GM13976 (cell line): Measurements from ENCODE around the gene TMEM94.

Experiments
- DNase-seq: peaks from one replicate; pipeline ENCODE4 v3.0.0; 2012; ENCODE audit warnings: low spot score
- in situ Hi-C: fragments of 300-500 bp; cut with MboI; formaldehyde crosslinking; loops from one replicate; pipeline ENCODE4 v1.12.0; 2022; ENCODE audit warnings: low sequenced_read_pairs, mixed read lengths, inconsistent platforms; ENCODE audit not compliant: unreplicated experiment
- TF ChIP-seq, protein P1 (sequence below): IDR thresholded peaks from 2 replicates; pipeline ENCODE4 v1.5.1; 2012; ENCODE audit warnings: borderline replicate concordance, mild to moderate bottlenecking; ENCODE audit not compliant: insufficient read depth; ENCODE audit errors: extremely low read depth, missing control alignments, control extremely low read depth

Gene TMEM94

DNA sequence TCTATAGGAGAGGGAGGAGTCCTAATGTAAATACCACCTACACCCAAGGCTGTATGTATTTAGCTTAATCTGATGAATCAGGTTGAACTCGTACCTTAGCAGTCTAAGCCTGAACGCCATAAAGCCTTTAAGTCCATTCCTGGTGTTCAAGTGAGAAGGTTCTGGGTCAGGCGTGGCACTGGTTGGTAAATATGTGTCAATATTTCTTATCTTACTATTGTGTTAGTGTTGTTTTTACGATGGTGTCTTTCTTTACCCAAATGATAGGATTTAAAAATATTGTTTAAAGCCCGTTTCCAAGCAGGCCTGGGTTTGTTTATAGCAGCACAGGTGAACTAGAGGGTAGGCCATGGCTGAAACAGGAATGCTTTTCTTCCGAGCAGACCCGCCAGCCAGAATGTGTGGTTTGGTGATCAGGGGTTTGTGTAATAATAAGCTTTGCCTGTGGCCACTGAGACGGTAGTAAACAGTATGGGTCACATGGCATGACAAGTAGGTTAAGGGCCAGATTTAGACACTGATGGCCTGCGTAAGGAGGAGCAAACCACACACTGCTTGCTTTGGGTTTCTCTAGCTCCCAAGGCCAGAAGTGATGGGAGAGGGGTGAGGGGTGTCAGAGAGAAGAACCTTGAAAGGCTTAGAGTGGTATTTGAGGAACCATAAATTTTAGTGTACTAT, 3.3 kb downstream of the TMEM94 start:
- DNase-seq: no peak
- TF ChIP-seq, protein P1, sequence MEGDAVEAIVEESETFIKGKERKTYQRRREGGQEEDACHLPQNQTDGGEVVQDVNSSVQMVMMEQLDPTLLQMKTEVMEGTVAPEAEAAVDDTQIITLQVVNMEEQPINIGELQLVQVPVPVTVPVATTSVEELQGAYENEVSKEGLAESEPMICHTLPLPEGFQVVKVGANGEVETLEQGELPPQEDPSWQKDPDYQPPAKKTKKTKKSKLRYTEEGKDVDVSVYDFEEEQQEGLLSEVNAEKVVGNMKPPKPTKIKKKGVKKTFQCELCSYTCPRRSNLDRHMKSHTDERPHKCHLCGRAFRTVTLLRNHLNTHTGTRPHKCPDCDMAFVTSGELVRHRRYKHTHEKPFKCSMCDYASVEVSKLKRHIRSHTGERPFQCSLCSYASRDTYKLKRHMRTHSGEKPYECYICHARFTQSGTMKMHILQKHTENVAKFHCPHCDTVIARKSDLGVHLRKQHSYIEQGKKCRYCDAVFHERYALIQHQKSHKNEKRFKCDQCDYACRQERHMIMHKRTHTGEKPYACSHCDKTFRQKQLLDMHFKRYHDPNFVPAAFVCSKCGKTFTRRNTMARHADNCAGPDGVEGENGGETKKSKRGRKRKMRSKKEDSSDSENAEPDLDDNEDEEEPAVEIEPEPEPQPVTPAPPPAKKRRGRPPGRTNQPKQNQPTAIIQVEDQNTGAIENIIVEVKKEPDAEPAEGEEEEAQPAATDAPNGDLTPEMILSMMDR: no peak
- in situ Hi-C loops: no loop called here

DNA sequence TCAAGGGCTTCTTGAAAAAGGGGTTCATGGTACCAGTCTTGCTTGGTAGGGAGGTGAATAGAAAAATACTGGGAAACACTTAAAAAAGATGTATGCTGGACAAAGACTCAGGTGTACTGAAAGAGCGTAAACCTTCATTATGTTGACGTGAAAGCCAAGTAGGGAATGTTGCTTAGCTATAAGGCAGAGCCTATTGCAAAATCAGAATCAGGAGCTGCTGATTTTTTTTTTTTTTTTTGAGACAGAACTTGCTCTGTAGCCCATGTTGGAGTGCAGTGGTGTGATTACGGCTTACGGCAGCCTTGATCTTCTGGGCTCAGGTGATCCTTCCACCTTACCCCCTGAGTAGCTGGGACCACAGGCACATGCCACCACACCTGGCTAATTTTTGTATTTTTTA, 3.9 kb downstream of the TMEM94 start:
- in situ Hi-C loops: no loop called here
- DNase-seq: no peak
- TF ChIP-seq, protein P1: no peak

DNA sequence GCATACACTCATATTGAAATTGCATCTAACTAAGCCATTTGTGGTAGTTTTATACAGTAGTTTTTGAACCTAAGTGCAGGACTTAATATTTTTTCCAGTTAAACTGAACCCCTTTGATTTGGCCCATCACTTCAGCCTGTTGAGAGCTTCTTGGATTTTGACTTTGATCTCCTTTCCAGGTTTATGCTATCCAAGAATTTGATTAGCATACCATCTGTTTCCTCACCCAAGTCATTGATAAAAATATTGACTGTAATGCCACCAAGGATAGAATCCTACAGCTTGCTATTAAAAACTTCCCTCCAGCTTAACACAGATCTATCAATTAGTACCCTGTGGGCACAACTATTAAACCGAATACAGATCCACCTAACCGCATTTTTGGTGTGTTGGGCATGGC, 7.2 kb downstream of the TMEM94 start:
- in situ Hi-C loops: no loop called here
- TF ChIP-seq, protein P1: no peak
- DNase-seq: no peak

DNA sequence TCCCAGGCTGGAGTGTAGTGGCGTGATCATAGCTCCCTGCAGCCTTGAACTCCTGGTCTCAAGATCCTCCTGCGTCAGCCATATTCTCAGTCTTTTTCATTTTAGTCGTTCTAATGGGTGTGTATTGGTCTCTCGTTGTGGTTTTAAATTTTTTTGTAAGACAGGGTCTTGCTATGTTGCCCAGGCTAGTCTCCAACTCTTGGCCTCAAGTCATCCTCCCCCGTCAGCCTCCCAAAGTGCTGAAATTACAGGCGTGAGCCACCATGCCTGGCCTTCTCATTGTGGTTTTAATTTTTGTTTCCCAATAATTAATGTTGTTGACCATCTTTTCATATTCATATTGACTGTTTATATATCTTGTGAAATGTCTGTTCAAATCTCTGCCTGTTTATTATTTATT, 8.6 kb downstream of the TMEM94 start:
- DNase-seq: no peak
- TF ChIP-seq, protein P1: no peak
- in situ Hi-C loops: no loop called here

DNA sequence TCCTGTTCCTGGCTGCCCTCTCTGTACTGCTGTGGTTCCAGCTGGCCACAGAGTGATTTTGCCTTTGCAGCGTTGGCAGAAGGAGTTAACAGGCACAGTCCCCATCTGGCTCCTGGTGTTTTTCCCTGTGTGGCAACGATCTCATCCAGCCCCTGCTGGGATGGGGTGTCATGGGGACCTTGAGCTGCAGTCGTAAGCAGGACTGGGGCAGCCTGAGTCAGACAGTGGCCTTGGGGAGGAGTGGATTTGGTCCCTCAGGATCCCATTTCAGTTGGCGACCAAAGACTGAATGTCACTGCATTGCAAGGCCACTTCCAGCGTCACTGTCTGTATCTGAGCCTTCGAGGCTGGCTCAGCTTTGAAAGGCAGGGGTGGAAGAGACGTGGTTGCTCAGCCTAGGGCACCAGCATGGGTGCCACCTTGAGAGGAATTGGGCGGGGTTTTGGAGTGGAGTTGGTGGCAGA, 11.9 kb downstream of the TMEM94 start:
- no peak for DNase-seq
- TF ChIP-seq, protein P1: no peak
- in situ Hi-C loops: no loop called here

DNA sequence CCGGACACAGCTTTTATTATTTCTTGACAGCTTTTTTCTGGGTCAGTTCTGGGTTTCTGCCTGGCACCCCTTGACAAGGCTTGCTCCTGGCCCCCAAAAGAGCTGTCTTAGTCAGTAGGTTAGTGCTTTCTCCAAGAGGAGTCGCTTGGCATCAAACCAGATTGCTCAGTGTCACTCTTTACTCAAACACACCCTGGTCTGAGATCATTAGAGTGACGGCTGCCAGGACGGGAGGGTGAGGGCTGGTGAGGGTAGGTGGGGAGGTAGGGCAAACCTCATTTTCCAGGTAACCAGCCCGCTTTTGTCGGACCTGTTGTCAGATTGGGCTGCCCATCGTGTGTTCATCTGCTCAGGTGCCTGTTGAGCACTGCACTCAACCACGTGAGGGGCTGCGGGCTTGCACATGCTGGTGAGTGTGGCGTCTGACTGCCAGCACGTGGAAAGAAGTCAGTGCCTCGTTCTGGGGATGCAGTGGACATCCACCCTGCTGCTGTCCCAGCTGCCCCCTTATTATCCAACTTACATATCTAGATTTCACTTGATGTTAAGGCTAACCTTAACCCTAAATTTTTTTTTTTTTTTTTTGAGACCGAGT, 12.4 kb downstream of the TMEM94 start:
- TF ChIP-seq, protein P1: no peak
- in situ Hi-C loops: no loop called here
- no peak for DNase-seq
